GM23338 (cell line): ENCODE results near the gene GPRC5D.

Source experiments
- CREB1 ChIP-seq: fragments of 250-450 bp; sonication (Bioruptor Pico); IDR thresholded peaks from 2 replicates; pipeline ENCODE4 v1.5.0; 2020; ENCODE audit warnings: low read depth, mild to moderate bottlenecking, moderate library complexity
- EZH2 ChIP-seq: fragments of 200-600 bp; sonication (generic); IDR thresholded peaks from one replicate; pipeline ENCODE4 v1.8.0; 2017; ENCODE audit warnings: antibody characterized with exemption, mild to moderate bottlenecking, low read depth; ENCODE audit not compliant: unreplicated experiment
- EZH2phosphoT487 ChIP-seq: fragments of 200-600 bp; sonication (generic); IDR thresholded peaks from one replicate; pipeline ENCODE4 v1.8.1; 2018; ENCODE audit warnings: antibody characterized with exemption; ENCODE audit not compliant: unreplicated experiment
- JUNB ChIP-seq: IDR thresholded peaks from one replicate; pipeline ENCODE4 v1.6.1; 2016; ENCODE audit warnings: antibody characterized with exemption; ENCODE audit not compliant: unreplicated experiment
- NANOG ChIP-seq: IDR thresholded peaks from 2 replicates; pipeline ENCODE4 v1.6.1; 2016; ENCODE audit warnings: antibody characterized with exemption, borderline replicate concordance
- POLR2AphosphoS5 ChIP-seq: IDR thresholded peaks from 2 replicates; pipeline ENCODE4 v1.6.1; 2016; ENCODE audit warnings: antibody characterized with exemption, low read depth
- REST ChIP-seq: IDR thresholded peaks from one replicate; pipeline ENCODE4 v1.6.1; 2018; ENCODE audit warnings: antibody characterized with exemption; ENCODE audit not compliant: unreplicated experiment
- STAT1 ChIP-seq: IDR thresholded peaks from one replicate; pipeline ENCODE4 v1.6.1; 2016; ENCODE audit warnings: antibody characterized with exemption; ENCODE audit not compliant: unreplicated experiment
- ZNF114 ChIP-seq: fragments of 250-450 bp; sonication (Bioruptor Pico); IDR thresholded peaks from 2 replicates; pipeline ENCODE4 v1.5.0; 2020; ENCODE audit warnings: mild to moderate bottlenecking, moderate library complexity
- ZNF331 ChIP-seq: fragments of 250-450 bp; sonication (Bioruptor Pico); IDR thresholded peaks from 2 replicates; pipeline ENCODE4 v1.5.0; 2020; ENCODE audit warnings: low read depth, mild to moderate bottlenecking, moderate library complexity
- TF ChIP-seq, protein P1 (sequence below), 2 experiments: fragments of 200-600 bp in 1 of 2; sonication (generic) in 1 of 2; conservative IDR thresholded peaks; 2 replicates each; pipeline versions ENCODE4 v1.5.1 to v1.6.1; 2016 to 2017; ENCODE audit warnings: antibody characterized with exemption in 2 of 2, low read depth in 2 of 2, mild to moderate bottlenecking in 2 of 2, moderate library complexity in 1 of 2
- TF ChIP-seq, protein P2 (sequence below): IDR thresholded peaks from 2 replicates; pipeline ENCODE4 v1.6.1; 2016; ENCODE audit warnings: antibody characterized with exemption

DNA sequence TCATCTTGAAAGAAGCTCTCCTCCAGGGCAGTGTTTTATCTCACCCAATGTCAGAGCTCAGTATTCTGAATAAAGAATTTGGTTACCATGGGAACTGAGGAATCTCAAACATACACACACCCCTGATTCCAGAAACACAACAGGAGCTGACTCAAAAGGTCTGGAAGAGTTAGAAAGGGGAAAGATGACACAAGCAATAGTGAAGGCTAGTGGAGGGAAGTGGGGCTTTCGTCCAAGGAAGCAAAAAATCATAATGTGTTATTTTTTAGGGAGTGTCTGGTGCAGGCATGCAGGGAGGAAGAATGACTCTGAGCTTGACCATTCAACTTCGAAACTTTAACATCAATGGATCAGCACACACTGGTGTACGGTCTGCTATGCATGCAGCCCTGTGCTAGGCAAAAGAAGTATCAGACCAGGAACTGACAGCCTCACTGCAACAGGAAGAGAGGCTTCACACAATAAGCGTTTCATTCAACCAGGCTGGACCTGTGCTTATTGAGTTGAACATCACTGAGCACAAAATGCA is 27.8 kb upstream of the GPRC5D start:
- TF ChIP-seq, protein P1, sequence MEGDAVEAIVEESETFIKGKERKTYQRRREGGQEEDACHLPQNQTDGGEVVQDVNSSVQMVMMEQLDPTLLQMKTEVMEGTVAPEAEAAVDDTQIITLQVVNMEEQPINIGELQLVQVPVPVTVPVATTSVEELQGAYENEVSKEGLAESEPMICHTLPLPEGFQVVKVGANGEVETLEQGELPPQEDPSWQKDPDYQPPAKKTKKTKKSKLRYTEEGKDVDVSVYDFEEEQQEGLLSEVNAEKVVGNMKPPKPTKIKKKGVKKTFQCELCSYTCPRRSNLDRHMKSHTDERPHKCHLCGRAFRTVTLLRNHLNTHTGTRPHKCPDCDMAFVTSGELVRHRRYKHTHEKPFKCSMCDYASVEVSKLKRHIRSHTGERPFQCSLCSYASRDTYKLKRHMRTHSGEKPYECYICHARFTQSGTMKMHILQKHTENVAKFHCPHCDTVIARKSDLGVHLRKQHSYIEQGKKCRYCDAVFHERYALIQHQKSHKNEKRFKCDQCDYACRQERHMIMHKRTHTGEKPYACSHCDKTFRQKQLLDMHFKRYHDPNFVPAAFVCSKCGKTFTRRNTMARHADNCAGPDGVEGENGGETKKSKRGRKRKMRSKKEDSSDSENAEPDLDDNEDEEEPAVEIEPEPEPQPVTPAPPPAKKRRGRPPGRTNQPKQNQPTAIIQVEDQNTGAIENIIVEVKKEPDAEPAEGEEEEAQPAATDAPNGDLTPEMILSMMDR (conservative IDR thresholded peaks at IDR 0.05; ENCODE audit: low read depth in 2 of 2), result no peak
- TF ChIP-seq NANOG (no peak), POLR2AphosphoS5 (no peak), EZH2 (no peak), EZH2phosphoT487 (no peak), REST (no peak), CREB1 (CRISPR knock-in tag) (no peak), JUNB (no peak), STAT1 (no peak), ZNF114 (CRISPR knock-in tag) (no peak), ZNF331 (CRISPR knock-in tag) (no peak)
- TF ChIP-seq, protein P2, sequence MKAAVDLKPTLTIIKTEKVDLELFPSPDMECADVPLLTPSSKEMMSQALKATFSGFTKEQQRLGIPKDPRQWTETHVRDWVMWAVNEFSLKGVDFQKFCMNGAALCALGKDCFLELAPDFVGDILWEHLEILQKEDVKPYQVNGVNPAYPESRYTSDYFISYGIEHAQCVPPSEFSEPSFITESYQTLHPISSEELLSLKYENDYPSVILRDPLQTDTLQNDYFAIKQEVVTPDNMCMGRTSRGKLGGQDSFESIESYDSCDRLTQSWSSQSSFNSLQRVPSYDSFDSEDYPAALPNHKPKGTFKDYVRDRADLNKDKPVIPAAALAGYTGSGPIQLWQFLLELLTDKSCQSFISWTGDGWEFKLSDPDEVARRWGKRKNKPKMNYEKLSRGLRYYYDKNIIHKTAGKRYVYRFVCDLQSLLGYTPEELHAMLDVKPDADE, result no peak
